CD4-positive, alpha-beta T cell treated with Interleukin-15 for 4 hours (primary cell): Measurements from ENCODE around the gene TENT4A.

Experiments
- DNase-seq: peaks from one replicate; pipeline ENCODE4 v3.0.0-alpha.2; 2020; ENCODE audit warnings: low spot score

The TENT4A gene

DNA sequence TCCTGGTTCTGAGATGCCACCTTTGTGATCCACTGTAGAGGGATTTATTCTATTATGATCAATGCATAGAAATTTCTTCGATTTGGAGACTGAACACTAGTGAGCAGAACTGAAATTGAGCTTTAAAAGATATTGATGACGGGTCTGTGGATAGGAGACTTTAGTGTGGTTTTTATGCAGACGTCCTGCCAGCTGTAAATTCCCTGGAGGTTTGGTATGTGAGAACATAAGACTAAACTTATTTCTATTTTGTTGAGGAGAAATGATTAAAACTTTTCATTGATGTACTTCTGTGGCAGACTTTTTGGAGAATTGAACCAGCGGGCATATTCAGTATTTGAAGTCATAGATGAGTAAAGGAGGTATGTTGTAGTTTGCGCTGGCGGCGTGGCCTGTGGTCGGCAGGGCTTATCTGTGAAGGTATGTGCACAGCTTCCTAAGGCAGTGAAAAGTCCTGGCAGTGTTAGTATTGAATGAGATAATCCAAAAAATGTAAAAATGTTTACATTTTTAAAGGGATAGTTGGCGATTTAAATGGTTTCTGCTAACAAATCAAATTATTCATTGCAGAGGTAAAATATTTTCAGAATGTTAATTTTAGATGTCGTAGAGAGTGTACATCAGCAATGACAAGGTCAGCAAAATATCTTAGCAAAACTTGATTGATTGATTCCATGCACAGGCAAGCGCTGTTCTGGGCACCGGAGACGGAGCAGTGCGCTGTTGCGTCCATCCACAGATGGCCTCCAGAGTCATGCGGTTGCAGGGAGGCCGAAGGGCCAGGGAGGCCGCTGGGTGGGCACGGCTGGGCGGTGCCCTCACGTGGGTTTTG, 20.4 kb downstream of the TENT4A start:
- no peak for DNase-seq

DNA sequence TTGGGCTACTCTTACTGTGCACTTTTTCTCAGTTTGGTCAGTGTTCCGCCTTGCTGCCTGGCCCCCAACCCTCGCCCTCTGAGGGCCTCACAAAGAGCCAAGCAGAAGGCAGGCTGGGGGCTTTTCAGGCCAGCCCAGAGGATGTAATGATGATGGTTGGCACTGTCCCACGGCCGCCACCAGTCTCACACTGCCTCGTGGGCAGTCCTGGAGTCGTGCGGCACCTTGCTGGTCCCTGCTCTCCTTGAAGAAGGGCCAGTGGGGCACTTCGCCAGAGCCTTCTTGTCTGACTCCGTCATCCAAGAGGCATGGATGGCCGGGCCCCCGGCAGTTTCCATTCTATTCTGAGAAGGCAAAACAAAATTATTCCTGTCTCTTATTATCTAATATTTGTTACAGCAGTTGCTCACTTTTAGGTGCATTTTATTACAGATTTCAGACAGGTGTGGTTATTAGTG, 21.0 kb downstream of the TENT4A start:
- DNase-seq, result no peak

DNA sequence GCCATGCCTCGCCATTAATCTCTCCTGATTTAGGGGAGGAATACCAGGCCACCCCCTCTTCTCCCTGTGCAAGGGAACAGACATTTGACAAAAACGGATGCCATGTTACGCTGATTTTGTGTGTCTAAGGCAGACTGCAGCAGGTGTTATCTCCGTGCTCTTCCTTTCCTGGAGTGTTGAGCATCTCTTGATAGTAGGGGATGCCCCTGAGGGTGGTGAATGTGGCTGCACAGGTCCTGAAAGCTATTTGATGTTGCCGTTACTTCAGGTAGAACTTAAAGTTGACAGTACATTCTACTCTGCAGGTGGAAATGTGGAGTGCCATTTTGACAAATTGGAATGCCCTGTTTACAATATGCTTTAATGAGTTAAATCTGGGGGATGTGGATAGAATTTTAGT, 21.5 kb downstream of the TENT4A start:
- DNase-seq, result no peak

DNA sequence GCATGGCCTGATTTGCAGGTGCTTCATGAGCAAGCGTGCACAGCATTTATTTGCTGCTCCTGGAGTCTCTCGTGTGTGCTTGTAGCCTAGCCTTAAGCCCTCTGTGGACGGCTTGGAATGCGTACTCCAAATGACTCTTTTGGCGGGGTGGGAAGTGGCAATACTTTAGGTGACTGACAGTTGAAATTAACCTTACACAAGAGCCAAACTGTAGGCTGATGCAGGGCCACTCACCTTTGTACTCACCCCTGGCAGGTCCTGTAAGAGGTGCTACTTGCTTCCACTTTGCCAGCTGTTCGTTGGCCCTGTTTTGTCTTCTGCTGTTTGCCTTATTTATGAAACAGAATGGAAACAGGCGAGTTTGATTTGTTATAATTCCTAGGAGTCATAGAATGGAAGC, 22.9 kb downstream of the TENT4A start:
- no peak for DNase-seq

DNA sequence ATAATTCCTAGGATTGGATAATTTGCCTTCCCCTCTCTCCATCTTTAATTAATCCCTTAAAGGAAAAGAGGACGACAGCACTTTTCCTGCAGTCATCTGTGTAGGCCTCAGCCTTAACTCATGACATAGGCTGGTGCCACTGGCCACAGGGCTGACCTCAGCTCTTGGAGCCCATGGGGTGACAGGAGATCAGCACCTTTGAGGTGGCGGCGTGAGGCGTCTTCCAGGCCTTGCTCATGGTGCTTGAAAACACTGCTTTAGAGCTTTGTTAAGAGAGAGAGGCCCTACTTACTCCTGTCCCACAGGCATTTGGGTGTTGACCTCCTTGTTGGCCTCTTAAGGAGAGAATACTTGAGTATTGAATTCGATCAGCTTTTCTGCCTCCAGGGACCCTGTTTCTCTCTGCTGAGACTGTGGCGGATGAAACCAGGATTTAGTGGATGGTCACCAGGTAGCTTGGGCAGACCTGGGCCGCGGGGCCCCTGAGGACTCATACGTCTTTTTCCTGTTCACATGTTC, 23.4 kb downstream of the TENT4A start:
- no peak for DNase-seq

DNA sequence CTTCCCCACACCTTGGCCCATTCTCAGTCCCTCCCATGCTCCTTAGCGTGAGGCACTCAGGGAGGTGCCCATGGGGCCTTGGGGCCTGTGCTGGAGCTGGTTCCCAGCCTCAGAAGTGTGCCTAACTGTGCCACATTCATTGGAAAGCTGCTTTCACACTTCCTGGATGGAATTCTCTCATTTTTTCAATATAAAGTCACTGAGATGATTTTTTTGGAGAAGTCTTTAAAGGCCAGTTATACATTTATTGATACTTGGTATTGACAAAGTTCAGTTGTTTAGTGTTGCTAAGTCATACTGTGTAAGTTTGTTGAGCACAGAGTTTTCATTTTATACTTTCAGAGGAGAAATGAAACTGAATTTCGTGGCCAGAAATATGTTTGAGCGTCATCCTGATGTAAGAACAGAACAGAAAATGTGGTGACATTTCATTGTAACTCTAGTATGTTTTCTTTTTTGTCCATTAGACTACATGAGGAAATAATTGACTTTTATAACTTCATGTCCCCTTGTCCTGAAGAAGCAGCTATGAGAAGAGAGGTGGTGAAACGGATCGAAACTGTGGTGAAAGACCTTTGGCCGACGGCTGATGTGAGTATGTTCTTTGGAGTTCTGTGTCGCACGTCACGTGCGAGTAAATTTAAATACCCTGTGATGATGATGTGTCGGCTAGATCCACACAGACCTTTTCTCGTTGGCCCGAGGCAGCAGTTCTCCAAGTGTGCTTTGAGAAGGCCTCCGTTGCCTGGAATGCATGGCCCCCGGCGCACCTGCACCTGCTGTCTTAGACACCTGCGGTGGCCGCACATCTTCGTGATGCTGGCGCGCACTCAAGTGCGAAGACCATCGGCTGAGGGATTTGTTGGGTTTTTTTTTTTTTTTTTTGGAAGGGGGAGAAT, 24.1 kb downstream of the TENT4A start:
- no peak for DNase-seq

DNA sequence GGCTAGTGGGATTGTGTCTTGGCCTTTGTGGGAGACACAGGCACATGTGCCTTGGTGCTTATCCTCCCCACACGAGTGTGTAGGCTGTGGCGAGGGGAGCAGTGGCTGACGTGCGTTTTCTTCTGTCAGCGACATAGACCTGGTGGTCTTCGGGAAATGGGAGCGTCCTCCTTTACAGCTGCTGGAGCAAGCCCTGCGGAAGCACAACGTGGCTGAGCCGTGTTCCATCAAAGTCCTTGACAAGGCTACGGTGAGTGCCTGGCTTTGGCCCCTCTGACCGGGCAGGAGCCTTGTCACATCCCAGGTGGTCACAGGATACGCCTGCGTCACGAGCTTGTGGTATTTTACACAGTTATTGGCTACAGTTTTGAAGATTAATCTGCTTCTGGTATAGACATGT, 26.4 kb downstream of the TENT4A start:
- no peak for DNase-seq

DNA sequence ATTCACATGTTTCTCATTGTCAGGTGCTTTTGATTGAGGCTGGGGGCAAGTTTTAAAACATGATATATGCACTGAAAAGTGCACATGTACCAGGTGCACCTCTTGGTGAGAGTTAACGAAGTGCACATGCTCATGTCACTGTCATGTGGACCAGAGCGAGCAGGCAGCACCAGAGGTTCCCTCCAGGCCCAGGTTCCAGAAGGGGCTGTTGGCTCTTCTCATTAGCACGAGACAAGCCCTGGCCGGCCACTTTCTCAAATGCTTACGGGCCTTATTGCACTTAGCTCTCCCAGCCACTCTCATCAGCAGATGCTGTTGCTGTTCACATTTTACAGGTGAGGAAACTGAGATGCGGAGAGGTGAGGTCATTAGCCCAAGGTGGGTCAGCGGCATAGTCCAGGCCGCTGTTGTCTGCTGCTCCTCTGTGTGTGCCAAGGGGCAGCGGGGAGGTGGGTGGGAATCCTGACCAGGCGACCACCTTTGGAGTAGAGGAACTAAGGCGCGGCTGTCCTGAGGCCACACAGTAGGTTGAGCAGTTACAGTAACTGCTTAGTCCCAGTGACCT, 27.4 kb downstream of the TENT4A start:
- DNase-seq, result no peak

DNA sequence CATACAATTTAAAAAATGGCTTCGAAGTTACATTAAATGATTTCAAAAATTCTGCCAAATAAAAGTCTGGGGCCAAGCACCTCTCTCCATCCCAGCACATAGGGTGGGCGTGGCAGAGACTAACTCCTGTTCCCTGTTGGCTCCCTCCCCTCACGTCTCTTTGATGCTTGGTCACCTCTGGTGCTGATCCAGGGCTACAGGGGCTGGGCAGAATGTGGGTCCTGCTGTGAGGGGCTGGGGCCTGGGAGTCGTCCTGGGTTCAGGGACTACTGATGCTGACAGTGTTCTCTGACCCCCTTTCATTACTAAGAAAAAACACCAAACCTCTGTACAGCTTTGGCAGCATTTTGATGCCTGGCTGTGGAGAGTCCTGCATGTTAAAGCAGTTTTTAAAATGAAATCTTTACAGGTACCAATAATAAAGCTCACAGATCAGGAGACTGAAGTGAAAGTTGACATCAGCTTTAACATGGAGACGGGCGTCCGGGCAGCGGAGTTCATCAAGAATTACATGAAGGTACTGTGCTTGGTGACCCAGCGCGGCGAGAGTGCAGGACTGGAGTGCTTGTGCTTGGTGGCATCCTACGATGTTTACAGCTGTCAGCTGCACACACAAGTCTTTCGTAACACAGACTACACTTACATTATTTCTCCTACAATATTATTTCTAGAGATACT, 29.0 kb downstream of the TENT4A start:
- DNase-seq, result no peak

DNA sequence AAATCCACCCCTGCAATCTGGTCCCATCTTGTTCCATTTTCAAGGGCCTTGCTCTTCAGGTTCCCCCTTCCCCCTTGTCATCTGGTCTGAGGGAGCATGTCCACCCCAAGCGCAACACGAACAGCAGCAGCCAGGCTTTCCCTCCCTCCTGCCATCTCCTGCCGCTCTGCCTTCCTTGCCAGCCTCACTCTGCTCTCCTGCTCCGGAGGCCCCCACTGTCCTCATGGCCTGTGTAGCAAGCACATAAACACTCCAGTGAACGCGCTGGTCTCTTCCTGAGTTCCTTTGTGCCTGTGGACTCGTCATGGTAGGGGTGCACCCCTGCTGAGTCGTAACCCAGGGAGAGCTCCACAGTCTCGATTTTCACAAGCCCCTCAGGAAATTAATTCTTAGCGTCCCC, 29.9 kb downstream of the TENT4A start:
- no peak for DNase-seq

DNA sequence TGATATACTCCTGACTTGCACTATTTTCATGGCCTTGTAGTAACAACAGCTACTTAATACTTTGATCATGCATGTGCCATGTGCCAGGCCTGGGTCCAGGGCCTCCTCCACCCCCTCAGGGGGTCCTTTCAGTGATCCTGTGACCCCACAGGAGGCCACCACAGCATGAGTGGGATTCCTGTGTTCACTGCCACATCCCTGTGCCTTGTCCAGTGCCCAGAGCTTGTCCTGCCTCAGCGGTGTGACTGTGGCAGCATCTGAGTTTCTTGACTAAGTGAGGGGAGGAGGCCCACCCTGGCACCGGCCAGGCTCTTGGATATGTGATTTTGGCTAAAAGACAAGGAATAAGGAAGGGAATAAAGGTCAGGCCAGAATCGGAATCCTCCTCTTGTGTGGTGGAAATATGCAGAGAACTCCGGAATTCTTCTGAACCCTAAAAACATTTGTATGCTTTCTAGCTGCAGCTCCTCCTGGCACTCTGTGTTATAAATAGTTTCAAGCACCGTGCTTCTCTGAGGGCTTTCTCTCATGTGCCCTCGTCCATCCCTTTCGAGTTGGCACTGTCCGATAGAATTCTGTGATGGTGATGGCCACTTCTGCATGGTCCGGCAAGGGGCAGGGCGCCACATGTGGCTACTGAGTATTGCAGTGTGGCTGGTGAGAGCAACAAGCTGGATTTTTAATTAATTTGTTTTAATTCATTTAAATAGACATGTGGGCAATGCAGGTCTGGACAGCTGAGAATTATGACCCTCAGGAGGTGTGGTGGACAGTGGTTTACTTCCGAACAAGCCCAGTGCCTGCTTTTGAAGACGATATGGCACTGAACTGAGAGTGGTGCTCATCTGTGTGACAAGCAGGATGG, 31.8 kb downstream of the TENT4A start:
- no peak for DNase-seq

DNA sequence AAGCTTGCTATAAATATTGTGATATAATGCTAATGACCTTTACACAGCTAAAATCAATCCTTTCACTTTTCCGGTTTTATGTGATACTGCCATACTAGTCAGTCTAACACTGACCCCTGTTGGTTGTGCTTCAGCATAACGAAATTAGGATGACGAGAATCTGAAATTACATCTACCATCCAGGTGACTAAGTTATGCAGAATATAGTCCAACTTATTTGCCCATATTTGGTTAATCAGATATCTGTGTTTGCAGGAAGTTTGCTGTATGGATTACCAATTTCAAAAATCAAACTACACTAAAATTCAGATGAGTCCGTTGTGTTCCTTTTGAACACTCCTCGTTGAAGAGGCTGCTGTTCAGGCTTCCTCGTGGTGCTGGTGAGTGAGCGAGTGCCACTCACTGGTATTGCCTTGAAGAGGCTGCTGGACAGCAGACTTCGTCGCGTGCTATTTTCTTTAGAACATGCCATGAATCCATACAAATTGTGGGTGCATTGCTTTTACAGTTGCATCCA, 32.5 kb downstream of the TENT4A start:
- peak; percentile 59 for DNase-seq

DNA sequence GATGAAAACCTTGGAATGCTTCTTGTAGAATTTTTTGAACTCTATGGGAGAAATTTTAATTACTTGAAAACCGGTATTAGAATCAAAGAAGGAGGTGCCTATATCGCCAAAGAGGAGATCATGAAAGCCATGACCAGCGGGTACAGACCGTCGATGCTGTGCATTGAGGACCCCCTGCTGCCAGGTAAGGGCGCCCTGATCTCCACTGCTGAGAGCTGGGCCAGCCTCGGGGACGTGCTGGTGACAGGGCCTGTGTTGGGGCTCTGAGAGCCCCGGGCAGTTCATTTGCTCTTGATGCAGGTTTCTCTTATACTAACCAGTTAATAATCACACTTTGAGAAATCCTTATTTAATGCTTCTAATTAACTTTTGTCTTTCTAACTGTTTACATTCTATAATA, 33.0 kb downstream of the TENT4A start:
- DNase-seq, result no peak

DNA sequence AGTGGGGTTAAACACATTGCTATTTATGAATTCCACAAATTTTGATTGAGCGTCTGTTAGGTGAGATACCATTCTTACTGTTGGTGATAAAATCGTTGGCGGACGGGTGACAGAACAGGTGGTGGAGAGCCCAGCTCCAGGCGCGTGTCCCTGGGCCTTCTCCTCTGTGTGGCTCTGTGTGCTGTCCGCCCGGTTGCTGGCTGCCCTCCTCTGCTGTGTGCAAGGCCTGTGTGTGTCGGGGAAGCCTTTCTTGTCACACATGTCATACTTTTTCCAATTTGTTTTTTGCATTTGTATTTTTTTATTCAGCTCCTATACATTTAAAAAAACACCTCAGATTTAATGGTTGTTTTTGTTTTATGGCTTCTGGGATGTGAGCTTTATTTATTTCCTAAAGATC, 33.9 kb downstream of the TENT4A start:
- no peak for DNase-seq

DNA sequence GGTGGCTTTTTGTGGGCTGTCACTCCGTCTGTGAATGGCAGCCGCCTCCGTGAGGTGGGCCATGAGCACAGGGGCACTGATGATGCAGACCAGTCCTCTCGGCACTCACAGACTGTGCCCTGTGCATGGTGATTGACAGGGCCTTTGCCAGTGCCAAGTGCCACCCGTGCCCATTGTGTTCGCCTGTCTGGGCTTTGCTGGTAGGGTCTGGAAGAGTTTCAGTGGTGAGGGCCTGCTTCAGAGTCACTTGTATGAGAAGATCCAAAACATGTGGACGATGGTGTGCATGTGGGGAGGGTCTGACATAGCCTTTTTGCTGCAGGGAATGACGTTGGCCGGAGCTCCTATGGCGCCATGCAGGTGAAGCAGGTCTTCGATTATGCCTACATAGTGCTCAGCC, 34.9 kb downstream of the TENT4A start:
- DNase-seq, result no peak

DNA sequence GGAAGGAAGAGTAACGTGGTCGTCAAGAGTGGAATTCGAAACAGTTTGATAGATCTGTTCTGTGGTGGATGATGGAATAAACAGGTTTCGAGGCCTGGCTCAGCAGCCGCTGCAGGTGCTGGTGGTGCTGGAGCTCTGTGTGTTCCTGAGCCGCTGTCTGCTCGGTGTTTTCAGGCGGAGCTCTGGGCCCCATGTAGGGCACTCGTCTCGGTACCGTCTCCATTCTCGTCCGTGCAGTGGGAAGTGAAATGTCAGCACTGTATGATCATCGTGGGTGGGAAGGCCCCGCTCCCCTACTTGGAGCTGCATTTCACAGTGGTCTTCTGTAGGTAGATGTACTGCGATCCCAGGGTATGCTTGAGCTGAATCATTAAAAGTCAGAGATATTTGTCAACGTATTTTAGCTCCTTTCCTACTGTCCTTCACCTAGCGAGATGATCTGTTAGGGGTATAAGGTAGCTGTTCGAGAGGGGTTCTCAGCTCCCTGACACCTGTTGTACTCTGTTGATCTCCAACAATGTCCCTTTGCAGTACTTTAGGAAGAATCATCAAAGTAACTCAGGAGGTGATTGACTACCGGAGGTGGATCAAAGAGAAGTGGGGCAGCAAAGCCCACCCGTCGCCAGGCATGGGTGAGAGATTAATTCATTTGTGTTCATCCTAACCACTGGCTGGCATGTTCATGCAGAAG, 35.9 kb downstream of the TENT4A start:
- DNase-seq, result no peak

DNA sequence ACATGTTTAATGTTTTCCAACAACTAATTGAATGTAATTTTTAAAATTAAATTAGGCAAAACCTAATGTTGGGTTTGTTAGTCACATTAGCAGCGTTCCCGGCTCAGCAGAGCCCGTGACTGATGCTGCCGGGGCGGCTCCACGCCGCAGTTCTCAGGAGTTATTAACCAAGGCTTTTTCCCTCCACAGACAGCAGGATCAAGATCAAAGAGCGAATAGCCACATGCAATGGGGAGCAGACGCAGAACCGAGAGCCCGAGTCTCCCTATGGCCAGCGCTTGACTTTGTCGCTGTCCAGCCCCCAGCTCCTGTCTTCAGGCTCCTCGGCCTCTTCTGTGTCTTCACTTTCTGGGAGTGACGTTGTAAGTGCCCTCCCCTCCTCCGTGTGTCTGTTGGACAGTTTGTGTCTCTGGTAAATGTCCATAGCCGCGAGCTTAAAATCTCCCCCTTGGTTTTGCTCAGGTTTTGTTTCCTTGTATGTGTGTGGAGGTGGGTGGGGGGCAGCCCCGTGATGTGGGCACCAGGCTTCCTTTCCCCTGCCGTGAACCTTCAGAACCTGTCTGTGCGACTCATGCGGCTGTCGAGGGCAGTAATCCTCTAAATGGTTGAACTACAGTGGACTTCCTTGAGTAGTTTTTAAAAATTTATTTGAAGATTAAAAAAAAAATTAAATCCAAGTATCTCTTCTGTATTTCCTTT, 37.1 kb downstream of the TENT4A start:
- no peak for DNase-seq

DNA sequence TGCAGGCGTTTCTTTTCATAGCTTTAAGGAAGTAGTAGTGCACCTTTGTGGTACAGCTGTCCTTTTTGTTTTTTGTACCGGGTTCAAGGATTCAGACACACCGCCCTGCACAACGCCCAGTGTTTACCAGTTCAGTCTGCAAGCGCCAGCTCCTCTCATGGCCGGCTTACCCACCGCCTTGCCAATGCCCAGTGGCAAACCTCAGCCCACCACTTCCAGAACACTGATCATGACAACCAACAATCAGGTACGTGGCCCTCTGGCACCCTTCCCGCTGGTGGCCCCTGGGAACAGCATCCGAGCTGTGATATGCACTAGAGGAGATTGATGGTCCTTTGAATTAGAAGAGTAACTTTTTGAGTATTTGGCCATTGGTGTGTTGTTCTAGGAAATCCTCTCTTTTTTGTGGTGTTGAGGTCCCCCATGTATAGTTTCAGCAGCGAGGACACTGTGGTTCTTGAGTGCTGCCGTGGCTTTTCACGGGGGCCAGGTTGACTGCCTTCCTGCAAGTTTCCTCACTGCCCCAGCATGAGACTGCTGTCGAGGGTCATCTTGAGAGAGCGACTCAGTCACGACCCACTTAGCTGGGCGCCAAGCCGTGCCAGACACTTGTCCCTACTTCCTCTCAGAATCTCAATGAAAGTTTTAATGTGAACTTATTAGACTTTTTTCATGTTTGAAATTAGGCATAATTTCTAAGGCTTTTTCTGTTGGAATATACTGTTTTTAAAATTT, 37.9 kb downstream of the TENT4A start:
- no peak for DNase-seq

DNA sequence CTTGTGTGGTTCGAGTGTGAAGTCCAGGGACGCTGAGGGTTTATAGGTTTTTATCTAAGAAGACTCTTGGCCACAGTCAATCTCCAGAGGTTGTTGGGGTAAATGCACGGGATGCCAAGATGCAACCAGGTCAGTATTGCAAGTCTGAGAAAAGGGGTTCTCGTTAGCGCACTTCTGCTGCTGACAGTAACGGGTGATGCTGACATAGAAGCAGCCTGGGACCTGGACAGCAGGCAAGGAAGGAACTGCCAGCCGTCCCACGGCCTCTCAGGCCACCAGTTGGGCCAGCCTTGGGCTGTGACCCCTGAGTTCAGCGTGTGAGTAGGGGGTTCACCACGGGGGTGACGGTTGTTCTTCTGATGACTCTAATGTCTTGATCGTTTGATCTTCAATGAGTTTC, 39.0 kb downstream of the TENT4A start:
- DNase-seq, result no peak
